ENCODE measurements around the gene SAMHD1. TPM values are rescaled to one million over a fixed set of nuclear protein-coding genes. Genes with fewer than 3 reads are reported as not detected.
A peak's percentile ranks its signal among the peaks of the same experiment; 100 is the strongest.

Gene SAMHD1
- total and polyA plus RNA-seq, 2 of the 13 experiments (the other 11 are each of a cell fraction or from before 2014, with no cell fraction given) = 16.9 to 43.5 TPM

GRCh38 chr20:36871640-36872570 is 79.6 kb downstream of the SAMHD1 start (continued):
- no peak for TF ChIP-seq TOPORS (CRISPR knock-in tag; IDR thresholded peaks at IDR 0.05)
- no peak for TF ChIP-seq ZNF432 (CRISPR knock-in tag; IDR thresholded peaks at IDR 0.05; ENCODE audit: borderline replicate concordance)
- peak; percentile 87 for TF ChIP-seq PITX1 (CRISPR knock-in tag; IDR thresholded peaks at IDR 0.05)
- no peak for TF ChIP-seq HOXA7 (CRISPR knock-in tag; IDR thresholded peaks at IDR 0.05)
- TF ChIP-seq FOSL1 (CRISPR knock-in tag; IDR thresholded peaks at IDR 0.05; ENCODE audit: borderline replicate concordance) = no peak
- TF ChIP-seq CREM (IDR thresholded peaks at IDR 0.05) = 0 out of 2 replicates have a peak, but pooled peaks have one; percentile 47
- TF ChIP-seq CREM (CRISPR knock-in tag; IDR thresholded peaks at IDR 0.05) = no peak
- TF ChIP-seq ZNF546 (CRISPR knock-in tag; conservative IDR thresholded peaks at IDR 0.05) = 0 out of 2 replicates have a peak, but pooled peaks have one; percentile 86
- TF ChIP-seq, protein P1, sequence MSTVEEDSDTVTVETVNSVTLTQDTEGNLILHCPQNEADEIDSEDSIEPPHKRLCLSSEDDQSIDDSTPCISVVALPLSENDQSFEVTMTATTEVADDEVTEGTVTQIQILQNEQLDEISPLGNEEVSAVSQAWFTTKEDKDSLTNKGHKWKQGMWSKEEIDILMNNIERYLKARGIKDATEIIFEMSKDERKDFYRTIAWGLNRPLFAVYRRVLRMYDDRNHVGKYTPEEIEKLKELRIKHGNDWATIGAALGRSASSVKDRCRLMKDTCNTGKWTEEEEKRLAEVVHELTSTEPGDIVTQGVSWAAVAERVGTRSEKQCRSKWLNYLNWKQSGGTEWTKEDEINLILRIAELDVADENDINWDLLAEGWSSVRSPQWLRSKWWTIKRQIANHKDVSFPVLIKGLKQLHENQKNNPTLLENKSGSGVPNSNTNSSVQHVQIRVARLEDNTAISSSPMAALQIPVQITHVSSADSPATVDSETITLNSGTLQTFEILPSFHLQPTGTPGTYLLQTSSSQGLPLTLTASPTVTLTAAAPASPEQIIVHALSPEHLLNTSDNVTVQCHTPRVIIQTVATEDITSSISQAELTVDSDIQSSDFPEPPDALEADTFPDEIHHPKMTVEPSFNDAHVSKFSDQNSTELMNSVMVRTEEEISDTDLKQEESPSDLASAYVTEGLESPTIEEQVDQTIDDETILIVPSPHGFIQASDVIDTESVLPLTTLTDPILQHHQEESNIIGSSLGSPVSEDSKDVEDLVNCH (CRISPR knock-in tag; IDR thresholded peaks at IDR 0.05) = no peak
- TF ChIP-seq, protein P2, sequence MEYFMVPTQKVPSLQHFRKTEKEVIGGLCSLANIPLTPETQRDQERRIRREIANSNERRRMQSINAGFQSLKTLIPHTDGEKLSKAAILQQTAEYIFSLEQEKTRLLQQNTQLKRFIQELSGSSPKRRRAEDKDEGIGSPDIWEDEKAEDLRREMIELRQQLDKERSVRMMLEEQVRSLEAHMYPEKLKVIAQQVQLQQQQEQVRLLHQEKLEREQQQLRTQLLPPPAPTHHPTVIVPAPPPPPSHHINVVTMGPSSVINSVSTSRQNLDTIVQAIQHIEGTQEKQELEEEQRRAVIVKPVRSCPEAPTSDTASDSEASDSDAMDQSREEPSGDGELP (IDR thresholded peaks at IDR 0.05; ENCODE audit: borderline replicate concordance, low read depth) = peak; percentile 4; the same call in 1 of the 2 replicates
- TF ChIP-seq, protein P3, sequence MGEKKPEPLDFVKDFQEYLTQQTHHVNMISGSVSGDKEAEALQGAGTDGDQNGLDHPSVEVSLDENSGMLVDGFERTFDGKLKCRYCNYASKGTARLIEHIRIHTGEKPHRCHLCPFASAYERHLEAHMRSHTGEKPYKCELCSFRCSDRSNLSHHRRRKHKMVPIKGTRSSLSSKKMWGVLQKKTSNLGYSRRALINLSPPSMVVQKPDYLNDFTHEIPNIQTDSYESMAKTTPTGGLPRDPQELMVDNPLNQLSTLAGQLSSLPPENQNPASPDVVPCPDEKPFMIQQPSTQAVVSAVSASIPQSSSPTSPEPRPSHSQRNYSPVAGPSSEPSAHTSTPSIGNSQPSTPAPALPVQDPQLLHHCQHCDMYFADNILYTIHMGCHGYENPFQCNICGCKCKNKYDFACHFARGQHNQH (CRISPR knock-in tag; IDR thresholded peaks at IDR 0.05) = 0 out of 2 replicates have a peak, but pooled peaks have one; percentile 62
- no peak for TF ChIP-seq ZNF558 (CRISPR knock-in tag; IDR thresholded peaks at IDR 0.05; ENCODE audit: borderline replicate concordance)
- TF ChIP-seq RBM39 (IDR thresholded peaks at IDR 0.05; ENCODE audit: low read depth, low read length, poor library complexity, severe bottlenecking) = no peak
- no peak for TF ChIP-seq ZNF816 (CRISPR knock-in tag; IDR thresholded peaks at IDR 0.05; ENCODE audit: borderline replicate concordance)
- no peak for TF ChIP-seq RFX5 (IDR thresholded peaks at IDR 0.05; ENCODE audit: low read depth, low read length)
- TF ChIP-seq SMC3 (IDR thresholded peaks at IDR 0.05; ENCODE audit: low read length) = no peak
- TF ChIP-seq NR2C2 (CRISPR knock-in tag; IDR thresholded peaks at IDR 0.05; ENCODE audit: borderline replicate concordance) = 0 out of 2 replicates have a peak, but pooled peaks have one; percentile 48
- TF ChIP-seq GPBP1L1 (CRISPR knock-in tag; IDR thresholded peaks at IDR 0.05) = no peak
- peak; percentile 54; the same call in 1 of the 2 replicates for TF ChIP-seq ZFP91 (CRISPR knock-in tag; IDR thresholded peaks at IDR 0.05; ENCODE audit: borderline replicate concordance)
- TF ChIP-seq NKX3-1 (CRISPR knock-in tag; IDR thresholded peaks at IDR 0.05) = 0 out of 2 replicates have a peak, but pooled peaks have one; percentile 1
- TF ChIP-seq ARHGAP35 (CRISPR knock-in tag; IDR thresholded peaks at IDR 0.05; ENCODE audit: borderline replicate concordance) = no peak; the same call in 1 of the 2 replicates
